Ectodermal cell (in vitro differentiated cells): ENCODE results near the gene AUTS2.

Experiments used
- H3K27ac ChIP-seq: 2 replicates; pipeline ENCODE4 v1.7.0; 2013; ENCODE audit warnings: mild to moderate bottlenecking, low read depth, low read length; ENCODE audit not compliant: insufficient read depth, poor library complexity, severe bottlenecking
- H3K27me3 ChIP-seq: 2 replicates; pipeline ENCODE4 v1.7.0; 2013; ENCODE audit warnings: mild to moderate bottlenecking, low read length; ENCODE audit not compliant: insufficient read depth, control insufficient read depth, poor library complexity, severe bottlenecking
- H3K36me3 ChIP-seq: one replicate; pipeline ENCODE4 v1.7.0; 2013; ENCODE audit warnings: low read length; ENCODE audit not compliant: control insufficient read depth, insufficient read depth
- H3K4me1 ChIP-seq: one replicate; pipeline ENCODE4 v1.7.0; 2013; ENCODE audit warnings: low read length; ENCODE audit not compliant: control insufficient read depth, insufficient read depth
- H3K4me3 ChIP-seq: 2 replicates; pipeline ENCODE4 v1.7.0; 2013; ENCODE audit warnings: low read depth, low read length, control low read depth; ENCODE audit not compliant: insufficient read depth
- H3K9me3 ChIP-seq: 2 replicates; pipeline ENCODE4 v1.7.0; 2013; ENCODE audit warnings: mild to moderate bottlenecking, low read length, moderate library complexity; ENCODE audit not compliant: control insufficient read depth
- WGBS, 2 experiments: methylation state at CpG; one replicate each; pipeline ENCODE4 v1.1.7; 2013; ENCODE audit warnings: missing lambda C conversion rate in 2 of 2; 5-methylcytosine and 5-hydroxymethylcytosine counted together

AUTS2 gene

GRCh38 chr7:70649323-70649722 lies 1051.0 kb downstream of the AUTS2 start:
- peaks cover 13% of the 10 kb centered on the region for H3K4me1 ChIP-seq
- H3K9me3 ChIP-seq, result no peaks in the 10 kb centered on the region
- H3K4me3 ChIP-seq, result no peak overlapping the region
- H3K36me3 ChIP-seq, result no peaks in the 10 kb centered on the region
- 71 to 93% methylated on average over 5 of the region's 5 CpGs for WGBS, 2 experiments
- no peaks in the 10 kb centered on the region for H3K27me3 ChIP-seq
- no peak overlapping the region for H3K27ac ChIP-seq

GRCh38 chr7:70654146-70654545 lies 1055.9 kb downstream of the AUTS2 start:
- peaks cover 23% of the 10 kb centered on the region for H3K4me1 ChIP-seq
- no peak overlapping the region for H3K27ac ChIP-seq
- WGBS, 2 experiments, result 96% methylated on average over 3 of the region's 3 CpGs; no CpG with 5 or more reads in 1 of the 2 experiments
- no peak overlapping the region for H3K4me3 ChIP-seq
- no peaks in the 10 kb centered on the region for H3K9me3 ChIP-seq
- no peaks in the 10 kb centered on the region for H3K36me3 ChIP-seq
- H3K27me3 ChIP-seq, result no peaks in the 10 kb centered on the region

GRCh38 chr7:70654979-70655378 lies 1056.7 kb downstream of the AUTS2 start:
- Histone ChIP-seq H3K36me3 (no peaks in the 10 kb centered on the region), H3K27me3 (peaks cover 5% of the 10 kb centered on the region), H3K9me3 (no peaks in the 10 kb centered on the region), H3K4me3 (no peak overlapping the region), H3K27ac (no peak overlapping the region), H3K4me1 (peaks cover 24% of the 10 kb centered on the region)
- WGBS, 2 experiments, result 94% methylated on average over 5 of the region's 5 CpGs

- no peak overlapping the region for H3K27ac ChIP-seq
- peaks cover 24% of the 10 kb centered on the region for H3K4me1 ChIP-seq
Observed at GRCh38 chr7:70655694-70656093, 1057.4 kb downstream of the AUTS2 start.

GRCh38 chr7:70657571-70657970 lies 1059.3 kb downstream of the AUTS2 start:
- H3K36me3 ChIP-seq, result no peaks in the 10 kb centered on the region
- H3K4me1 ChIP-seq, result peaks cover 24% of the 10 kb centered on the region
- H3K9me3 ChIP-seq, result no peaks in the 10 kb centered on the region
- H3K4me3 ChIP-seq, result no peak overlapping the region
- peaks cover 5% of the 10 kb centered on the region for H3K27me3 ChIP-seq
- no peak overlapping the region for H3K27ac ChIP-seq
- WGBS, 2 experiments, result 80 to 89% methylated on average over 5 of the region's 5 CpGs

More at GRCh38 chr7:70655694-70656093, 1057.4 kb downstream of the AUTS2 start:
- H3K4me3 ChIP-seq, result no peak overlapping the region
- peaks cover 5% of the 10 kb centered on the region for H3K27me3 ChIP-seq
- H3K9me3 ChIP-seq, result no peaks in the 10 kb centered on the region
- no peaks in the 10 kb centered on the region for H3K36me3 ChIP-seq
- 96% methylated on average over 2 of the region's 3 CpGs for WGBS, 2 experiments

- WGBS, 2 experiments, result 32 to 33% methylated on average over 9 of the region's 9 CpGs
- Histone ChIP-seq H3K27me3 (peaks cover 5% of the 10 kb centered on the region), H3K27ac (no peak overlapping the region), H3K4me1 (peaks cover 24% of the 10 kb centered on the region), H3K36me3 (no peaks in the 10 kb centered on the region), H3K4me3 (no peak overlapping the region), H3K9me3 (no peaks in the 10 kb centered on the region)
Observed at GRCh38 chr7:70657989-70658632, 1059.8 kb downstream of the AUTS2 start.

GRCh38 chr7:70659263-70659662 lies 1061.0 kb downstream of the AUTS2 start:
- H3K27ac ChIP-seq, result no peak overlapping the region
- H3K27me3 ChIP-seq, result peaks cover 5% of the 10 kb centered on the region
- H3K9me3 ChIP-seq, result no peaks in the 10 kb centered on the region
- WGBS, 2 experiments, result 94% methylated on average over 8 of the region's 8 CpGs
- H3K4me1 ChIP-seq, result peaks cover 24% of the 10 kb centered on the region
- H3K36me3 ChIP-seq, result no peaks in the 10 kb centered on the region
- H3K4me3 ChIP-seq, result no peak overlapping the region

- H3K4me3 ChIP-seq, result no peak overlapping the region
- peaks cover 5% of the 10 kb centered on the region for H3K27me3 ChIP-seq
- peaks cover 24% of the 10 kb centered on the region for H3K4me1 ChIP-seq
- H3K27ac ChIP-seq, result no peak overlapping the region
- H3K36me3 ChIP-seq, result no peaks in the 10 kb centered on the region
- WGBS, 2 experiments, result 95 to 96% methylated on average over 10 of the region's 10 CpGs
- H3K9me3 ChIP-seq, result no peaks in the 10 kb centered on the region
Observed at GRCh38 chr7:70660154-70660818, 1062.0 kb downstream of the AUTS2 start.

GRCh38 chr7:70660819-70661191 lies 1062.5 kb downstream of the AUTS2 start:
- Histone ChIP-seq H3K27me3 (peaks cover 5% of the 10 kb centered on the region), H3K4me3 (no peak overlapping the region), H3K27ac (no peak overlapping the region), H3K4me1 (peaks cover 24% of the 10 kb centered on the region), H3K36me3 (no peaks in the 10 kb centered on the region), H3K9me3 (no peaks in the 10 kb centered on the region)
- WGBS, 2 experiments, result 75 to 80% methylated on average over 3 of the region's 3 CpGs

GRCh38 chr7:70663680-70664079 lies 1065.4 kb downstream of the AUTS2 start:
- 44 to 65% methylated on average over 2 to 3 of the region's 3 CpGs for WGBS, 2 experiments
- peaks cover 5% of the 10 kb centered on the region for H3K27me3 ChIP-seq

More at GRCh38 chr7:70663680-70664079, 1065.4 kb downstream of the AUTS2 start:
- peaks cover 11% of the 10 kb centered on the region for H3K4me1 ChIP-seq
- H3K27ac ChIP-seq, result no peak overlapping the region
- H3K9me3 ChIP-seq, result no peaks in the 10 kb centered on the region
- no peak overlapping the region for H3K4me3 ChIP-seq
- no peaks in the 10 kb centered on the region for H3K36me3 ChIP-seq
